Endothelial cell of umbilical vein (primary cell): Measurements from ENCODE around the gene DAW1. TPM values are rescaled to one million over a fixed set of nuclear protein-coding genes. Genes with fewer than 3 reads are reported as not detected.

Experiments
- BruUV-seq: library from RNA; stranded (reverse); fragments of 400-500 nt; replicated peaks from 2 replicates; lab custom pipeline; 2021; lab: Mats Ljungman, UMichigan
- CTCF ChIA-PET: fragments of 300-600, 350-600 bp; sonication (Branson Sonifier 250); formaldehyde crosslinking; loops from one replicate; lab custom pipeline; 2021; ENCODE audit warnings: antibody characterized with exemption, inconsistent platforms; lab: Charles Lee
- POLR2A ChIA-PET: fragments of 300-600, 350-600 bp; sonication (Branson Sonifier 250); formaldehyde crosslinking; loops from one replicate; lab custom pipeline; 2021; ENCODE audit warnings: antibody characterized with exemption, inconsistent platforms; lab: Charles Lee
- DNase-seq: peaks from one replicate; pipeline ENCODE4 v3.0.0-alpha.2; 2011; ENCODE audit warnings: low read depth, low spot score
- FAIRE-seq: peaks from 2 replicates; lab custom pipeline; 2011; peaks lifted over from hg19 to GRCh38; lab: Jason Lieb, UNC
- H2AFZ ChIP-seq: 2 replicates; pipeline ENCODE4 v1.6.0; 2012; ENCODE audit warnings: low read depth, low read length, control low read depth, inconsistent platforms
- H3K27ac ChIP-seq: 2 replicates; pipeline ENCODE4 v1.5.1; 2011; ENCODE audit warnings: low read depth, mild to moderate bottlenecking, control low read depth, low read length, moderate library complexity; ENCODE audit not compliant: insufficient read depth
- H3K27me3 ChIP-seq, 2 experiments: 2 replicates each; pipeline versions ENCODE4 v1.6.0 to v1.6.1; 2011; ENCODE audit warnings: low read length in 2 of 2, mixed read lengths in 1 of 2; ENCODE audit not compliant: control insufficient read depth in 2 of 2, insufficient read depth in 2 of 2
- H3K36me3 ChIP-seq, 2 experiments: 2 replicates in 1 of 2; 3 replicates in 1 of 2; pipeline ENCODE4 v1.5.1; 2011; ENCODE audit warnings: low read length in 2 of 2, mild to moderate bottlenecking in 1 of 2, moderate library complexity in 1 of 2; ENCODE audit not compliant: control insufficient read depth in 2 of 2, insufficient read depth in 2 of 2; ENCODE audit errors: extremely low read depth in 1 of 2
- H3K4me1 ChIP-seq: 3 replicates; pipeline ENCODE4 v1.5.1; 2011; ENCODE audit warnings: mild to moderate bottlenecking, low read length; ENCODE audit not compliant: control insufficient read depth, insufficient read depth; ENCODE audit errors: extremely low read depth
- H3K4me2 ChIP-seq: 2 replicates; pipeline ENCODE4 v1.6.1; 2011; ENCODE audit warnings: low read length, control low read depth, mixed read lengths; ENCODE audit not compliant: insufficient read depth
- H3K4me3 ChIP-seq, 3 experiments: fragments of 200-600 bp in 1 of 3; sonication (generic), shearing (Covaris generic) in 1 of 3; replicated peaks in 1 of 3; 2 replicates each; pipeline ENCODE4 v1.5.1; 2011 to 2016; ENCODE audit warnings: control low read depth in 3 of 3, low read length in 3 of 3, mild to moderate bottlenecking in 2 of 3, inconsistent platforms in 1 of 3, low read depth in 1 of 3, moderate library complexity in 1 of 3; ENCODE audit not compliant: insufficient read depth in 1 of 3
- H3K79me2 ChIP-seq: 2 replicates; pipeline ENCODE4 v1.6.0; 2012; ENCODE audit warnings: low read length, inconsistent platforms; ENCODE audit not compliant: control insufficient read depth, insufficient read depth
- H3K9ac ChIP-seq: replicated peaks from 2 replicates; pipeline ENCODE3; 2011; ENCODE audit warnings: low read length, control low read depth; ENCODE audit not compliant: insufficient read depth; ENCODE audit errors: extremely low read depth
- H3K9me1 ChIP-seq: replicated peaks from 3 replicates; pipeline ENCODE4 v1.6.0; 2011; ENCODE audit warnings: mild to moderate bottlenecking, low read length; ENCODE audit not compliant: control insufficient read depth, insufficient read depth; ENCODE audit errors: extremely low read depth
- H3K9me3 ChIP-seq: replicated peaks from 2 replicates; pipeline ENCODE4 v1.5.1; 2012; ENCODE audit warnings: low read length, inconsistent platforms; ENCODE audit not compliant: control insufficient read depth, insufficient read depth
- H4K20me1 ChIP-seq: replicated peaks from 2 replicates; pipeline ENCODE3; 2011; ENCODE audit warnings: mild to moderate bottlenecking, low read length; ENCODE audit not compliant: control insufficient read depth, insufficient read depth; ENCODE audit errors: extremely low read depth
- EZH2 ChIP-seq: IDR thresholded peaks from 2 replicates; pipeline ENCODE4 v1.6.1; 2012; ENCODE audit warnings: borderline replicate concordance, low read depth, mild to moderate bottlenecking, moderate library complexity, low read length, inconsistent platforms; ENCODE audit not compliant: severe bottlenecking
- FOS ChIP-seq: IDR thresholded peaks from 2 replicates; pipeline ENCODE4 v1.6.1; 2011; ENCODE audit warnings: mild to moderate bottlenecking, low read length, moderate library complexity, borderline replicate concordance; ENCODE audit not compliant: insufficient read depth
- GATA2 ChIP-seq: IDR thresholded peaks from 2 replicates; pipeline ENCODE4 v1.7.0; 2011; ENCODE audit warnings: low read depth, mild to moderate bottlenecking, moderate library complexity, mixed read lengths, low read length; ENCODE audit not compliant: insufficient read length, insufficient read depth
- JUN ChIP-seq: IDR thresholded peaks from 2 replicates; pipeline ENCODE4 v1.6.1; 2011; ENCODE audit warnings: borderline replicate concordance, low read depth; ENCODE audit not compliant: insufficient read length, insufficient read depth
- MYC ChIP-seq: IDR thresholded peaks from one replicate; pipeline ENCODE4 v1.6.1; 2011; ENCODE audit warnings: mild to moderate bottlenecking, low read depth, low read length
- POLR2A ChIP-seq: IDR thresholded peaks from 2 replicates; pipeline ENCODE4 v1.6.1; 2012; ENCODE audit warnings: low read depth, mild to moderate bottlenecking, control low read depth, low read length
- POLR2AphosphoS5 ChIP-seq: IDR thresholded peaks from 2 replicates; pipeline ENCODE4 v1.6.1; 2012; ENCODE audit warnings: low read depth, mild to moderate bottlenecking, control low read depth, low read length, moderate library complexity; ENCODE audit not compliant: insufficient read depth
- dilution Hi-C: fragments of 300-500 bp; cut with MboI; formaldehyde crosslinking; loops from one replicate; pipeline ENCODE4 v1.15.0; 2019; ENCODE audit warnings: low sequenced_read_pairs; ENCODE audit not compliant: extremely low pct_ligation_motif_present
- intact Hi-C: fragments of 100-400 bp; cut with micrococcal nuclease; formaldehyde crosslinking; loops from one replicate; pipeline ENCODE4 v1.10.0; 2022
- polyA plus RNA-seq, 4 experiments: library from polyadenylated mRNA; depleted of rRNA in 3 of 4; stranded (reverse) in 3 of 4; unstranded in 1 of 4; fragments of >200 nt; gene quantifications; 2 replicates each; pipeline versions ENCODE4 v1.2.1 to v1.2.3, GENCODE V29; 2011 to 2012; ENCODE audit warnings: missing spikeins in 1 of 4
- total RNA-seq: library from RNA; stranded (reverse); gene quantifications from 2 replicates; pipeline ENCODE4 v1.2.3, GENCODE V29; 2021
- TF ChIP-seq, protein P1 (sequence below), 2 donors: IDR thresholded peaks; 1 replicate in 1 of 2; 2 replicates in 1 of 2; pipeline ENCODE4 v1.5.1; 2011; ENCODE audit warnings: low read length in 2 of 2, mild to moderate bottlenecking in 2 of 2, moderate library complexity in 2 of 2, control low read depth in 1 of 2, inconsistent platforms in 1 of 2, low read depth in 1 of 2; ENCODE audit not compliant: insufficient read depth in 1 of 2; ENCODE audit errors: extremely low read depth in 1 of 2
- TF ChIP-seq, protein P2 (sequence below): IDR thresholded peaks from 2 replicates; pipeline ENCODE4 v1.6.1; 2011; ENCODE audit not compliant: insufficient read depth, insufficient read length

The DAW1 gene
- total and polyA plus RNA-seq, 2 donors (not counting 3 experiments of a cell fraction or from before 2014, with no cell fraction given) = 1.2 to 2.0 TPM

DNA sequence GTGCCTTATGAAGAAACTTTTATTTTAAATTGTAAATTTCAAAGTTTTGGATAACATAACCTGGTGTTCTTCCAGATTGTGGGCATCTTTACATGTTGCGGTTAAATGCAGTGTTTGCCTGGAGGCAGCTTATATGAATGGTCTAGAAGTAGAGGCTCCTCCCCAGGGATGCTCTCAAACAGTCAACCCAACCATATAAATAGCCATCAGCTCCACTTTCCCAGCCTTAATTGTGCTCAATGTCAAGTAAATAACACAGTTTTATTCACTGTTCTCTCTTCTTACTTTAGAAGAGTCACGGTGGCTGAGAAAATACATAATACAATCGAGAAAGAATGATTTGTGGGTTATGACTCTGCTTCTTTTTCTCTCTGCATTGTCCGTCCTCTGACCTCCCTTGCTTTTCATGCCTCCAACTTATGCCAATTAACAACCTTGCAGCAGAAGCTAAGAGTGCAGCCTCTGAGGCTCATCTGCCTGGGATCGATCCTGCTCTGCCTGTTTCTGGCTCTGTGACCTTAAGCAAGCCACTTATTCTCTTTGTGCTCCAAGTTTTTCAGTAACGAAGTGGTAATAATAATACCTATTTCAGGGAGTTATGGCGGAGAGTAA is 100.3 kb downstream of the DAW1 start:
- no peak for FAIRE-seq

More for the DNA sequence above, 100.3 kb downstream of the DAW1 start:
- H2AFZ ChIP-seq = no peak overlapping the region
- dilution Hi-C loops (no loop called here), intact Hi-C loops (no loop called here)
- no peak for DNase-seq
- no peaks in the 10 kb centered on the region for H3K9me1 ChIP-seq
- H3K36me3 ChIP-seq = no peaks in the 10 kb centered on the region
- H3K27me3 ChIP-seq = no peaks in the 10 kb centered on the region
- H3K4me2 ChIP-seq = no peak overlapping the region
- H3K4me1 ChIP-seq = no peaks in the 10 kb centered on the region
- no peaks in the 10 kb centered on the region for H4K20me1 ChIP-seq
- no peak for TF ChIP-seq FOS
- no peak for TF ChIP-seq EZH2
- TF ChIP-seq GATA2 = no peak
- TF ChIP-seq MYC = no peak
- no peak for TF ChIP-seq POLR2A
- TF ChIP-seq JUN = no peak
- TF ChIP-seq, protein P1, sequence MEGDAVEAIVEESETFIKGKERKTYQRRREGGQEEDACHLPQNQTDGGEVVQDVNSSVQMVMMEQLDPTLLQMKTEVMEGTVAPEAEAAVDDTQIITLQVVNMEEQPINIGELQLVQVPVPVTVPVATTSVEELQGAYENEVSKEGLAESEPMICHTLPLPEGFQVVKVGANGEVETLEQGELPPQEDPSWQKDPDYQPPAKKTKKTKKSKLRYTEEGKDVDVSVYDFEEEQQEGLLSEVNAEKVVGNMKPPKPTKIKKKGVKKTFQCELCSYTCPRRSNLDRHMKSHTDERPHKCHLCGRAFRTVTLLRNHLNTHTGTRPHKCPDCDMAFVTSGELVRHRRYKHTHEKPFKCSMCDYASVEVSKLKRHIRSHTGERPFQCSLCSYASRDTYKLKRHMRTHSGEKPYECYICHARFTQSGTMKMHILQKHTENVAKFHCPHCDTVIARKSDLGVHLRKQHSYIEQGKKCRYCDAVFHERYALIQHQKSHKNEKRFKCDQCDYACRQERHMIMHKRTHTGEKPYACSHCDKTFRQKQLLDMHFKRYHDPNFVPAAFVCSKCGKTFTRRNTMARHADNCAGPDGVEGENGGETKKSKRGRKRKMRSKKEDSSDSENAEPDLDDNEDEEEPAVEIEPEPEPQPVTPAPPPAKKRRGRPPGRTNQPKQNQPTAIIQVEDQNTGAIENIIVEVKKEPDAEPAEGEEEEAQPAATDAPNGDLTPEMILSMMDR (IDR thresholded peaks at IDR 0.05; ENCODE audit: extremely low read depth in 1 of 2, insufficient read depth in 1 of 2, low read depth in 1 of 2, low read length in 2 of 2) = no peak
- TF ChIP-seq, protein P2, sequence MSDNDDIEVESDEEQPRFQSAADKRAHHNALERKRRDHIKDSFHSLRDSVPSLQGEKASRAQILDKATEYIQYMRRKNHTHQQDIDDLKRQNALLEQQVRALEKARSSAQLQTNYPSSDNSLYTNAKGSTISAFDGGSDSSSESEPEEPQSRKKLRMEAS = no peak
- no peak for TF ChIP-seq POLR2AphosphoS5
- no TSS peak for BruUV-seq
- H3K79me2 ChIP-seq = no peaks in the 10 kb centered on the region
- CTCF ChIA-PET = no interaction called here
- no peak overlapping the region for H3K27ac ChIP-seq
- POLR2A ChIA-PET = no interaction called here
- no peak overlapping the region for H3K4me3 ChIP-seq
- H3K9ac ChIP-seq = no peak overlapping the region
- H3K9me3 ChIP-seq = no peaks in the 10 kb centered on the region
